Measurements from ENCODE around the gene SKOR2.

DNA sequence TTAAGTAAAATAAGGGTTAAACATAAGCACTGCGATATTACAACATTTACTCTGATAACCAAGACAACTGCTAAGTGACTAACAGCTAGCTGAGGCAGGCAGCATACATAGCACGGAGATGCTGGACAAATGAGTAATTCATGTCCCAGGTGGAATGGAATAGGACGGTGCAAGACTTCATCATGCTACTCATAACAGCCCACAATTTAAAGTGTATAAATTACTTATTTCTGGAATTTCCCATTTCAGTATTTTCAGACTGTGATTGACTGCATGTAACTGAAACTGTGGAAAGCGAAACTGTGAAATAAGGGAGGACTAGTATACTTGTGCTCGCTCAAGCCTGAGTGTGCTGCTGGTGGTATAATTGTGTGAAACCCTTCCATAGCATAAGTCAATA lies 88.2 kb downstream of the SKOR2 start:
- TF ChIP-seq, protein P1, sequence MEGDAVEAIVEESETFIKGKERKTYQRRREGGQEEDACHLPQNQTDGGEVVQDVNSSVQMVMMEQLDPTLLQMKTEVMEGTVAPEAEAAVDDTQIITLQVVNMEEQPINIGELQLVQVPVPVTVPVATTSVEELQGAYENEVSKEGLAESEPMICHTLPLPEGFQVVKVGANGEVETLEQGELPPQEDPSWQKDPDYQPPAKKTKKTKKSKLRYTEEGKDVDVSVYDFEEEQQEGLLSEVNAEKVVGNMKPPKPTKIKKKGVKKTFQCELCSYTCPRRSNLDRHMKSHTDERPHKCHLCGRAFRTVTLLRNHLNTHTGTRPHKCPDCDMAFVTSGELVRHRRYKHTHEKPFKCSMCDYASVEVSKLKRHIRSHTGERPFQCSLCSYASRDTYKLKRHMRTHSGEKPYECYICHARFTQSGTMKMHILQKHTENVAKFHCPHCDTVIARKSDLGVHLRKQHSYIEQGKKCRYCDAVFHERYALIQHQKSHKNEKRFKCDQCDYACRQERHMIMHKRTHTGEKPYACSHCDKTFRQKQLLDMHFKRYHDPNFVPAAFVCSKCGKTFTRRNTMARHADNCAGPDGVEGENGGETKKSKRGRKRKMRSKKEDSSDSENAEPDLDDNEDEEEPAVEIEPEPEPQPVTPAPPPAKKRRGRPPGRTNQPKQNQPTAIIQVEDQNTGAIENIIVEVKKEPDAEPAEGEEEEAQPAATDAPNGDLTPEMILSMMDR (conservative IDR thresholded peaks at IDR 0.05; ENCODE audit: low read depth, low read length) = no peak
- TF ChIP-seq RCOR1 (IDR thresholded peaks at IDR 0.05; ENCODE audit: insufficient replicate concordance, low read length) (no peak), MAZ (IDR thresholded peaks at IDR 0.05; ENCODE audit: borderline replicate concordance, low read depth, low read length) (no peak), POLR2A (IDR thresholded peaks at IDR 0.05; ENCODE audit: low read depth, low read length) (no peak), RFX5 (IDR thresholded peaks at IDR 0.05; ENCODE audit: low read depth, low read length) (no peak), FOS (IDR thresholded peaks at IDR 0.05; ENCODE audit: low read depth, low read length) (peak; percentile 45; the same call in 1 of the 2 replicates), RAD21 (IDR thresholded peaks at IDR 0.05; ENCODE audit: low read length) (no peak), CEBPB (IDR thresholded peaks at IDR 0.05; ENCODE audit: low read depth, low read length) (peak; percentile 74), NFE2L2 (IDR thresholded peaks at IDR 0.05; ENCODE audit: low read depth, low read length) (no peak)
- TF ChIP-seq, protein P2, sequence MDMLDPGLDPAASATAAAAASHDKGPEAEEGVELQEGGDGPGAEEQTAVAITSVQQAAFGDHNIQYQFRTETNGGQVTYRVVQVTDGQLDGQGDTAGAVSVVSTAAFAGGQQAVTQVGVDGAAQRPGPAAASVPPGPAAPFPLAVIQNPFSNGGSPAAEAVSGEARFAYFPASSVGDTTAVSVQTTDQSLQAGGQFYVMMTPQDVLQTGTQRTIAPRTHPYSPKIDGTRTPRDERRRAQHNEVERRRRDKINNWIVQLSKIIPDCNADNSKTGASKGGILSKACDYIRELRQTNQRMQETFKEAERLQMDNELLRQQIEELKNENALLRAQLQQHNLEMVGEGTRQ (IDR thresholded peaks at IDR 0.05; ENCODE audit: low read depth, low read length) = no peak

Data from IMR-90 (cell line).